ENCODE measurements around the gene SLC7A11. TPM values are rescaled to one million over a fixed set of nuclear protein-coding genes. Genes with fewer than 3 reads are reported as not detected.

Gene SLC7A11
- total RNA-seq, 1 donor from 2014 or later: 33.8 TPM

DNA sequence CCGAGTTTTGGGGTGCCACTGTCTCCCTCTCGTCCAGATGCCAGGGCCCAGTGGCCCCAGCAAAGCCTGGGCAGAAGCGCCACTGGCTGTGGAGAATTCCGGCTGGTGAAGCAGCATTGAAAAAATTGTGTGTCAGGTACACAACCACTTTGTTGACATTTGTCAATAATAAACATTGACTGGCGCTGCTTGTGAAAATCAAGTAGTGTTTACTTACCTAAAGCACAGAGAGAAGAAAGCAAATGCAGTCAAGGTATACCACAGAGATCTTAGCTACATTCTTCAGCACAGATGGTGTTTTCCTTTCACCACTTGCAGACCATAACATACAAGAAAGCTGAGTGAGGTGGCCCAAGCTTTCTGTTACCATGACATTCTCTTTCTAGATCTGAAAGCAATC, 14.5 kb upstream of the SLC7A11 start:
- Histone ChIP-seq H3K9ac (ENCODE audit: low read length) (no peak overlapping the region), H3K4me3 (ENCODE audit: insufficient read depth, low read depth, low read length) (no peak overlapping the region), H3K27ac (ENCODE audit: low read depth, low read length) (no peak overlapping the region), H3K9me3 (ENCODE audit: insufficient read depth, low read depth, low read length) (no peaks in the 10 kb centered on the region), H3K4me2 (ENCODE audit: low read length) (no peak overlapping the region), H3K4me1 (ENCODE audit: insufficient read depth, low read length) (peaks cover 3% of the 10 kb centered on the region), H2AFZ (ENCODE audit: low read depth, low read length) (no peak overlapping the region), H3K36me3 (ENCODE audit: insufficient read depth, low read length) (no peaks in the 10 kb centered on the region), H3K27me3 (ENCODE audit: insufficient read depth, low read length) (no peaks in the 10 kb centered on the region), H3K79me2 (ENCODE audit: insufficient read depth, low read length) (no peaks in the 10 kb centered on the region), H4K20me1 (ENCODE audit: insufficient read depth, low read length) (no peaks in the 10 kb centered on the region)
- TF ChIP-seq, protein P1, sequence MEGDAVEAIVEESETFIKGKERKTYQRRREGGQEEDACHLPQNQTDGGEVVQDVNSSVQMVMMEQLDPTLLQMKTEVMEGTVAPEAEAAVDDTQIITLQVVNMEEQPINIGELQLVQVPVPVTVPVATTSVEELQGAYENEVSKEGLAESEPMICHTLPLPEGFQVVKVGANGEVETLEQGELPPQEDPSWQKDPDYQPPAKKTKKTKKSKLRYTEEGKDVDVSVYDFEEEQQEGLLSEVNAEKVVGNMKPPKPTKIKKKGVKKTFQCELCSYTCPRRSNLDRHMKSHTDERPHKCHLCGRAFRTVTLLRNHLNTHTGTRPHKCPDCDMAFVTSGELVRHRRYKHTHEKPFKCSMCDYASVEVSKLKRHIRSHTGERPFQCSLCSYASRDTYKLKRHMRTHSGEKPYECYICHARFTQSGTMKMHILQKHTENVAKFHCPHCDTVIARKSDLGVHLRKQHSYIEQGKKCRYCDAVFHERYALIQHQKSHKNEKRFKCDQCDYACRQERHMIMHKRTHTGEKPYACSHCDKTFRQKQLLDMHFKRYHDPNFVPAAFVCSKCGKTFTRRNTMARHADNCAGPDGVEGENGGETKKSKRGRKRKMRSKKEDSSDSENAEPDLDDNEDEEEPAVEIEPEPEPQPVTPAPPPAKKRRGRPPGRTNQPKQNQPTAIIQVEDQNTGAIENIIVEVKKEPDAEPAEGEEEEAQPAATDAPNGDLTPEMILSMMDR (IDR thresholded peaks at IDR 0.05; ENCODE audit: insufficient read depth, low read depth, low read length): no peak
- TF ChIP-seq EZH2 (IDR thresholded peaks at IDR 0.05; ENCODE audit: insufficient read depth, low read length): no peak
- peaks cover 9% of the 10 kb centered on the region for H3K4me1 Mint-ChIP-seq (ENCODE audit: low read depth, unreplicated experiment)
- no peaks in the 10 kb centered on the region for H3K27me3 Mint-ChIP-seq (ENCODE audit: low read depth, unreplicated experiment)
- no peak overlapping the region for H3K27ac Mint-ChIP-seq (ENCODE audit: unreplicated experiment)
- no peaks in the 10 kb centered on the region for H3K36me3 Mint-ChIP-seq (ENCODE audit: low read depth, unreplicated experiment)
- FAIRE-seq (no peak), DNase-seq (ENCODE audit: low read depth) (no peak)
- H3K4me3 Mint-ChIP-seq (ENCODE audit: unreplicated experiment): no peak overlapping the region
- no peaks in the 10 kb centered on the region for H3K9me3 Mint-ChIP-seq (ENCODE audit: unreplicated experiment)

DNA sequence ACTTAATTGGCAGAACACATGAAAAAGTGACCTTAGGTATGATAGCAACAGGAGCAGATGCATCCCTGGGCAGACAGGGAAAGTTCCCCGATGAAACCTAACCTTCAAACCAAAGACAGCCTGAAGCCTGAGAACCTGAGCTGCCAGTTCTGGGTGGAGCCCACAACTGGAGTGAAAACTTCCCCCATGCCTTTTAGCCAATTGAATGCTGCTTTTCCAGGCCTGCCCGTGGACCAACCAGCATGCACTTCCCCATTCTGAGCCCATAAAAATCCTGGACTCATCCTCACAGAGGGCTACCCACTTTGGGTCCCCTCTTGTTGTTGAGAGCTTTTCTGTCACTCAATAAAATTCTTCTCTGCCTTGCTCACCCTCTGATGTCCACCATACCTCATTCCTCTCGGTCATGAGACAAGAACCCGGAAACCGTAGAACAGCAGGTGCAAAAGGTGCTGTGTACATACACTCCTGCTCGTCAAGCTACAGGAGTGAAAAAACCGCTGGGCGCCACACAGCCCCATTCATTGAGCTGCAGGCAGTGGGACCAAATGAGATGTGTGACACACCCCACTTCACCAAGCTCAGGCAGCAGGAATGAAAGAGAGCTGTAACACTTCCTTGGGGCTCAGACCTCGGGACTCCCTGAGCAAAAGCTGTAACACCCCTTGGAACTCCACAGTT, 13.9 kb upstream of the SLC7A11 start:
- H3K27me3 ChIP-seq (ENCODE audit: insufficient read depth, low read length): no peaks in the 10 kb centered on the region
- no peaks in the 10 kb centered on the region for H3K36me3 Mint-ChIP-seq (ENCODE audit: low read depth, unreplicated experiment)
- H3K4me3 ChIP-seq (ENCODE audit: insufficient read depth, low read depth, low read length): no peak overlapping the region
- H3K79me2 ChIP-seq (ENCODE audit: insufficient read depth, low read length): no peaks in the 10 kb centered on the region
- no peak overlapping the region for H3K4me3 Mint-ChIP-seq (ENCODE audit: unreplicated experiment)
- no peak overlapping the region for H3K27ac Mint-ChIP-seq (ENCODE audit: unreplicated experiment)
- H3K27ac ChIP-seq (ENCODE audit: low read depth, low read length): no peak overlapping the region
- H3K36me3 ChIP-seq (ENCODE audit: insufficient read depth, low read length): no peaks in the 10 kb centered on the region
- DNase-seq (ENCODE audit: low read depth): no peak
- no peak overlapping the region for H3K9ac ChIP-seq (ENCODE audit: low read length)
- TF ChIP-seq, protein P1 (IDR thresholded peaks at IDR 0.05; ENCODE audit: insufficient read depth, low read depth, low read length): no peak
- no peak for TF ChIP-seq EZH2 (IDR thresholded peaks at IDR 0.05; ENCODE audit: insufficient read depth, low read length)
- no peak for FAIRE-seq
- H3K9me3 Mint-ChIP-seq (ENCODE audit: unreplicated experiment): no peaks in the 10 kb centered on the region
- H4K20me1 ChIP-seq (ENCODE audit: insufficient read depth, low read length): no peaks in the 10 kb centered on the region
- H3K4me2 ChIP-seq (ENCODE audit: low read length): no peak overlapping the region
- H2AFZ ChIP-seq (ENCODE audit: low read depth, low read length): no peak overlapping the region
- no peaks in the 10 kb centered on the region for H3K27me3 Mint-ChIP-seq (ENCODE audit: low read depth, unreplicated experiment)
- H3K4me1 Mint-ChIP-seq (ENCODE audit: low read depth, unreplicated experiment): peaks cover 9% of the 10 kb centered on the region
- H3K4me1 ChIP-seq (ENCODE audit: insufficient read depth, low read length): peaks cover 3% of the 10 kb centered on the region
- H3K9me3 ChIP-seq (ENCODE audit: insufficient read depth, low read depth, low read length): no peaks in the 10 kb centered on the region

DNA sequence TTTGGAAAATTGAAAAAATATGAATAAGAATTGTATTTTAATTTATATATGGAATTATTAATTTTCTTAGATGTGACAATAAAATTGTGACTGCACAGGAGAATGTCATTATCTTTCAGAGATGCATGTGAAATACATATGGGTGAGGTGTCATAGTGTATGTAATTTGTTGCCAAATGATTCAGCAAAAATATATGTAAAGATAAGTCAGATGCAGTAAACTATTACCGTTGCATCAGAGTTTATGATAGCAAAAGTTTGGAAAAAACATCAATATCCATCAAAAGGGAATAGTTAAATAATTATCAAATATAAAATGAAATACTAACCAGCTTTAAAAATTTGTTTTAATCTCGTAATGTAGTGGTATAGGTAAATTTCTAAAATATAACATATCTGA, 10.4 kb upstream of the SLC7A11 start:
- FAIRE-seq (no peak), DNase-seq (ENCODE audit: low read depth) (no peak)
- H3K27ac Mint-ChIP-seq (ENCODE audit: unreplicated experiment): no peak overlapping the region
- no peaks in the 10 kb centered on the region for H3K9me3 Mint-ChIP-seq (ENCODE audit: unreplicated experiment)
- H3K79me2 ChIP-seq (ENCODE audit: insufficient read depth, low read length): no peaks in the 10 kb centered on the region
- no peak overlapping the region for H3K4me3 ChIP-seq (ENCODE audit: insufficient read depth, low read depth, low read length)
- H3K4me1 ChIP-seq (ENCODE audit: insufficient read depth, low read length): no peaks in the 10 kb centered on the region
- no peaks in the 10 kb centered on the region for H3K4me1 Mint-ChIP-seq (ENCODE audit: low read depth, unreplicated experiment)
- no peak overlapping the region for H3K4me3 Mint-ChIP-seq (ENCODE audit: unreplicated experiment)
- H3K36me3 ChIP-seq (ENCODE audit: insufficient read depth, low read length): no peaks in the 10 kb centered on the region
- H3K4me2 ChIP-seq (ENCODE audit: low read length): no peak overlapping the region
- no peak overlapping the region for H3K27ac ChIP-seq (ENCODE audit: low read depth, low read length)
- H3K9ac ChIP-seq (ENCODE audit: low read length): no peak overlapping the region
- H3K27me3 ChIP-seq (ENCODE audit: insufficient read depth, low read length): no peaks in the 10 kb centered on the region
- H3K9me3 ChIP-seq (ENCODE audit: insufficient read depth, low read depth, low read length): no peaks in the 10 kb centered on the region
- TF ChIP-seq EZH2 (IDR thresholded peaks at IDR 0.05; ENCODE audit: insufficient read depth, low read length): no peak
- TF ChIP-seq, protein P1 (IDR thresholded peaks at IDR 0.05; ENCODE audit: insufficient read depth, low read depth, low read length): no peak
- no peak overlapping the region for H2AFZ ChIP-seq (ENCODE audit: low read depth, low read length)
- H4K20me1 ChIP-seq (ENCODE audit: insufficient read depth, low read length): no peaks in the 10 kb centered on the region
- no peaks in the 10 kb centered on the region for H3K27me3 Mint-ChIP-seq (ENCODE audit: low read depth, unreplicated experiment)
- no peaks in the 10 kb centered on the region for H3K36me3 Mint-ChIP-seq (ENCODE audit: low read depth, unreplicated experiment)

All from astrocyte (in vitro differentiated cells and primary cell).